Stimulated activated CD8-positive, alpha-beta memory T cell treated with anti-CD3 and anti-CD28 coated beads, Interleukin-7, amount 100 ng/mL, for 24 hours (primary cell): ENCODE results near the gene SMAD3.

ENCODE experiments used
- DNase-seq: peaks from one replicate; pipeline ENCODE4 v3.0.0-alpha.2; 2020; ENCODE audit warnings: low read depth

SMAD3 gene

DNA sequence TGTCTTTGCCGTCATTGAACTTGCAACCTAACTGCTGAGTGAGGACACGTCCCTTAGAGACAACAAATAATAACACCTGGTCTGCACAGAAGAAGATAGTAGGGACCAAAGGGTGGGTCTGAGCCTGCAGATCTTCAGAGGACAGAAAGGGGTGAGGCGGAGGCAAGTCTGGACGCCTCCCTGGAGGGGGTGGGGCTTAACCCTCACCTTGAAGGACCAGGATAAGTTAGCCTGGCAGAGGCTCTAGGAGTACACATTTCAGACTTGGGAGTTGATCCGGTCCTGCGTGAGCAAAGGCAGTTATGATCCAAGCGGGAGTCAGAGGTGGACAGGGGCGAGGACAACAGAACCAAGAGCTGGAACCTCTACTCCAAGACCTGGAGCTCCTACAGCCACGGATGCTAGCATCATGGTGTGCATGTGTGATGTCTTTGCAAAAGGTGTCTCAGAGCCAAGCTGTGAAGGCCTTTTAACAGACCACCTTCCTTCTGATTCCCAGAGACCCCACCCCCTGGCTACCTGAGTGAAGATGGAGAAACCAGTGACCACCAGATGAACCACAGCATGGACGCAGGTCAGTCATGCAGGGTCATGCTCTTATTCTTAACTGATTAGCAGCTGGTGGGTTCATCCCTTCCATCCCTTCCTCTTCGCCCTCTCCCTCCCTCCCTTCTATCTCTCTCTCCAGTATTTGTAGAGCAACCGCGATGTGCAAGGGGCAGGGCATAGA lies 101.0 kb downstream of the SMAD3 start:
- no peak for DNase-seq

DNA sequence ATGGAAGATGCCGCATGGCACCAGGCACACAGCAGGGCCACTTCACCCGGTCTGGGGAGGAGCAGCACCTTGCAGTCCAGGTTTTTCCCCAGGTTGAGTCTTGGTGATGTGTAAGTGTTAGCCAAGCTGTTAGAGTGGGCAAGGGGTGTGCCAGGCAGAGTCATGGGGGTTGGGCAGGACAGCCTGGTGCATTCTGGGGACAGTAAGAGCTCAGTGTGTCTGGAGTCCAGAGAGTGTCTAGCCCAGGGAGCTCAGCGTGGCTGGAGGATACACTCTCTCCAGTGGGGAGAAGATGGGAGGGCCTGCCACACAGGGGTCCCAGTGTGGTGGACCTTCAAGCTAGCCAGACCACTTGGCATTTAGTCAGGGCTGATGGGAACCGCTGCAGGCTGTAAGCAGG lies 101.7 kb downstream of the SMAD3 start:
- no peak for DNase-seq

- no peak for DNase-seq
Observed at GRCh38 chr15:67168694-67169093, 103.3 kb downstream of the SMAD3 start.

DNA sequence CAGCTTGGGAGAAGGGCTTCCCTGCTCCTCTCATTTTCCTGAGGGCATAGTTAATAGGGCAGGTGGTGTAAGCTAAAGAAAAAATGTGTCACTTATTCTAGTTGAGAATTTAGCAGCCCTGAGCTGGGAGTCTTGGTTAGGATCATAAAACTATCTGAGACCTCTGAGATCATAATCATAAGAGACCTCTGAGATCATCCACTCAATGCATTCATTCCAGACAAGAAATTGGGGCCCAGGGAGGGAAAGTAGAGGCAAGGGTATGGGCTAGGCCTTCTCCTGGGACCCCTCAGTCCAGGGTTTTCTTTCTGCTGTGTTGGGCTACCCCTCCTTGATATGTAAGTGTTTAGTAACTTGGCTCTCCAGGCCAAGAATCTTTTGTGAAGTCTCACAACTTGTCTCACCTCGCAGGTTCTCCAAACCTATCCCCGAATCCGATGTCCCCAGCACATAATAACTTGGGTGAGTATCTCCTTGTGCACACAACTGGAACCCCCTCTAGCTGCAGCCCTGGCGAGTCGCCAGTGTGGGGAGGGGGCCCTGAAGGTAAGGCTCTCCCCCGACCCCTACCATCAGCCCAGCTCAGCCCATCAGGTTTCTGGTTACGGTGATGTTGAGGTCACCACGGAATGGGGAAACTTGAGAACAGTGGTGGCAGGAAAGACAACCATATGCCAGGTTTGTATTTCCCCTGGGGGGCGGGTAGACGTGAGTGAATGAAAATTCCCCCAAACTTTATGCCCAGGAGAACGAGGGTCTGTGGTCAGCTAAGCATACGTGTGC lies 104.9 kb downstream of the SMAD3 start:
- no peak for DNase-seq

- DNase-seq: no peak
Observed at GRCh38 chr15:67171471-67171870, 106.1 kb downstream of the SMAD3 start.

DNA sequence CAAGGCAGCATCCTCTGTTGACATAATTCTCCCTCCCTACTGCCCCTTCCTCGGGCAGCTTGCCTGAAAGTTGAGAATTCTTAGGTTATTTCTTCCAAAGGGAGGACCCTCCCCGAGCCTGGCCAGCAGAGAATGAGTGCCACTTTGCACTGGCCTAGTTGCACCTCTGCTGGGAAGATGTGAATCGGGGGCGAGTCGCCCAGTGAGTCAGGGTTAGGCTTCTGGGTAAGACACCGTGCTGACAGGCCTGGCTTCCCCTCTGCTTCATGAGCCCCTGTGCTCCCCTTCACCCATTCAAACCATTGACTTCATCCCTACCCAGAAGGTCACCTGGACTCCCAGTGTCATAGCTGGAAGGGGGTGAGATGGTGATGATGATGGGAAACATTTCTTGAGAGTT lies 106.8 kb downstream of the SMAD3 start:
- DNase-seq: no peak

- no peak for DNase-seq
Observed at GRCh38 chr15:67173005-67173404, 107.6 kb downstream of the SMAD3 start.

GRCh38 chr15:67173786-67174185 lies 108.4 kb downstream of the SMAD3 start:
- DNase-seq: no peak

DNA sequence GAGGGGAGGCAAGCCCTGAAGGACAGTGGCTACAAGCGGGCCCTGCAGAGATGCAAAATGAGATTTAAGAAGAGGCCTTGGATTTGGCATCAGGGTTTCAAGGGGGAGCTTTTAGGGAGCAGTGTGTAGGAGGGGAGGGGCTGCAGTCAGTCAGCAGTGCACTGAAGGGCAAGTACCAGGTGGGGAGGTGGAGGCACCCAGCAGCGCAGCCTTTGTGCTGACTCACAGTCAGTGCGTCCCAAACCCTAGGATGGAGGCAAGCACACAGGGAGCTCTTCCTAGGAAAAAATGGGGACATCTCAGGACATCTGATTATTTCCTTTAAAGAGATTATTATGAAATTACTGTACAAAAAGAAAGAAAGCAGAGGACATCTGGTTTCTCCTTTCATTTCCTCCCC lies 109.0 kb downstream of the SMAD3 start:
- DNase-seq: no peak

DNA sequence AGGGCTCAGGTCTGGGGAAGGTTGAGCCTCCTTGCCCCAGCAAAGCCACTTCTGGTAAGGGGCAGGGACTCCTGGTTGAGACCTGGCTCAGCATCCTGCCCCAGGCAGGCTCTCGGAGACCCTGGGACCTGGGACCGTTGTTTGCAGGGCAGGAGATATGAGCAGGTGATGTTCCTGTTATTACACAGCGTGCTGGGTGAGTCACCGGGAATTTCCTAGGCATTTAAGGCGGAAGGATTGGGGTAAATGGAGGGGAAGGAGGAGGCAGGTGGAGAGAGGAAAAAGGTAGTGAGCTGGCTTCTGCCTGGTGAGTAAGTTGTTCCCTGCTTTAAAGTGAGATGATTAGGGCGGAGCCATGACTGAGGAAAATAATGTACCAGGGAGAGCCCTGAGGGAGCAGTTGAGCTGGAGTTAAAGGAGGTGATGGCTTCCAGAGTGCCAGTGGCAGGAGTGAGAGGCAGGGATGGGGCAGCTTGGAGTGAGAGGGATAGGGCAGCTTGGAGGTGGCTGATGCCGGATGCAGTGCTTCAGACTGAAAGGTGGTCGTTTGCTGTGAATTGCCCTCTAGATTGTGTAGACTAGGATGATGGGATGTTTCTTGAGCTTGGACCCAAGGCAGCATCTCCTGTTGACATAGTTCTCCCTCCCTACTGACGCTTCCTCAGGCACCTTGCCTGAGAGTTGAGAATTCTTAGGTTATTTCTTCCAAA lies 109.6 kb downstream of the SMAD3 start:
- DNase-seq: no peak

DNA sequence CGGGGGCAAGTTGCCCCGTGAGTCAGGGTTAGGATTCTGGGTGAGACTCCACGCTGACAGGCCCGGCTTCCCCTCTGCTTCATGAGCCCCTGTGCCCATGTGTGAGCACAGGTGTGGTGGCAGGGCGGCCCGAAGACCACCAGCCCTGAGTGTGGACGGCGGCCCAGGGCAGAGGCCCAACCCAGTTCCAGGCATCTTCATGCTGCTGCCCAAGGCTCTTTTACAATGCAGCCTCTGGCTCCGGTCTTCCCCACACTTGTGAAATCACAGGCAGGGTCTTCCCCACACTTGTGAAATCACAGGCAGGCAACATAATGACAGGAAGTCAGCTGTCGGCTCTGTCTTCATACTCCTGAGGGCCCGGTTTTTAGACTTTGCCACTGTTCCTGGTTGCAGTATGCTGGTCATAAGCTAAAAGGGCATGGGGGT lies 110.3 kb downstream of the SMAD3 start:
- DNase-seq: no peak

- no peak for DNase-seq
Observed at GRCh38 chr15:67176195-67176971, 111.0 kb downstream of the SMAD3 start.

DNA sequence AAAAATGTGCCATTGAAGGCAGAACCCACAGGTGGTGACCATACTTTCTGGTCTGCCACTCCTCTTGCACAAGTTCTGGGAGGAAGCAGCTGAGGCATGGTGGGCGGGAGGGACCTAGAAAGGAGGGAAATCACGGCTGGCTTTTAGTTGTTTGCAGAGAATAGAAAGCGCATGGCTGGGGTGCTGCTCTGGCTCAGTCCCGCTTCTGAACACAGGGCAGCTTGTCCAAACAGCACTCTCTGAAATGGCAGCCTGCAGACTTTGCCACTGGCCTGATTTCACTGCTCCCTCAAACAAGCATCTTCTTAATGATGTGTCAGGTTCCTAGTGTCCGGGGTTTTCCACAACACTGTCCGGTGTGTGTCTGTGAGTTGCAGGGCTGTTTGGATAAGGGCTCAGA lies 112.3 kb downstream of the SMAD3 start:
- no peak for DNase-seq

- no peak for DNase-seq
Observed at GRCh38 chr15:67178569-67179210, 113.3 kb downstream of the SMAD3 start.

DNA sequence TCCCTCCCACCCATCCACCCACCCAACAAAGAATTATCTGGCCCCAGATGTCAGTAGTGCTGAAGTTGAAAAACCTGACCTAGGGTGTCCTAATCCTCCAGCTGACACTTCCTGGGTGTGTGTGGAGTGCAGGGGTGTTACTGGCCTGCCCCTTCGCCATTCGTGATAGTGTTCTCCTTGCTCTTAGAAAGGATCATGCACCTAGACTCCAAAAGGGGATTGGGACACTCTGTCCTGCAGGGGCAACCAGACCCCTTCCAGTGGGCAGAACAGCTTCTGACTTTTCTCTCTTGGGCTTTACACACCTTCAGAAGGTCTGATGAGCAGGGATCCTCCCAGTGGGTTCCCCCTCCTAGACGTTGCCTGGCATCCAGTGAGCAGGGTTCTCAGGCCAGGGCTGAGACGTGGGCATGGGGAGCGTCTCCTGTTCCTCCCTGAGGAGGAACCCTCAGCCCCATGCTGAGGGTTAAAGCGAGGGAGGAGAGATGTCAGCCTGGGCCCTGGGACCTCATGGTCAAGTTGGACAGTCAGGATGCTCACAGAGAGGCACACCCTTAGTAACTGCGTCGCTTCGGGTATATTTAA lies 114.1 kb downstream of the SMAD3 start:
- DNase-seq: no peak

DNA sequence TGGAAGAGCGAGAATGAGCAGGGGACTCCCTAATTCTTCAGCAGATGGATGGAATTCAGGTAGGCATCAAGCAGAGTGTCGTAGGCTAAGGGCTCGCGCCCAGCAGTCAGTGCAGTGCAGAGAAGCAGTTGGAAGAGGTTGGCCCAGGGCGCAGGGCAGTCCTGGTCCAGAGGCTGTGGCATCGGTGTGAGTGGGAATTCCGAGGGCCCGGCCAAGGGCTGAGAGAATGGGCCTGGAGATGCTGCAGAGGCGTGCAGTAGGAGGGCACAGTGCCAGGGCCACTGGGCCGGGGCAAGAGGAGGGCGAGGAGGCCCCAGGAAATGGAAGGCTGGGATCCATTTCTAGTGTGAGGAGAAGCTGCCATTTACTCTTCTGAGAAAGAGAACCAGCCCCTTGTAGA lies 114.6 kb downstream of the SMAD3 start:
- no peak for DNase-seq

DNA sequence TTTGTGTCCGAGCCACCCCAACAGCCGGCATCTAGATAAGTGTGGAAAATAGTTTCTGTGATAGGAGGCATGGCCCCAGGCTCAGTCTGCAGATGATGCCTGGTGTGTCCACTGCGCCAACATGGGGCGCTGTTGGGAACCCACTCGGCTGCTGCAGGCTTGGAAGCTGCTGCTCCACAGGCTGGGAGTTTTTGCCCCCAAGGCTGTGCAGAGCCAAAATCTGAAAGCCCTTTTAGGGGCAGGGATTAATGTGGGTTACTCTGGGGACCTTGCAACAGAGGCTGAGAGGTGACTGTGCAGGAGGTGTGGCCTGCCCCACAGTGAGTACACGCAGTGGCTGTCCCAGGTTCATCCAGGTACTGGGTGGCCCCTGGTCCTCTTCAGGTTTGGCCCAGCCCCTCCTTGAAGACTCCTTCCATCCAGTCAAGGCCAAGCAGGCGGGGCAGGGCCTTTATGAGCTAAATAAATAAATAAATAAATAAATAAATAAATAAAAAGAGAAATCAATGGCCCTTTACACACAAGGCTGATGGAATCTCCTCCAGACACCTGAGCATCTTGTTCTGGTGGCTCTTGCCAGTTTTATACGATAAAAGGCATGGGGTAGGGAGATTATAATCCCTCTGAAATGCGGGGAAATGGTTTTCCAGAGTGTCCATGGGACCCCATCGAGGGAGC lies 115.3 kb downstream of the SMAD3 start:
- no peak for DNase-seq

DNA sequence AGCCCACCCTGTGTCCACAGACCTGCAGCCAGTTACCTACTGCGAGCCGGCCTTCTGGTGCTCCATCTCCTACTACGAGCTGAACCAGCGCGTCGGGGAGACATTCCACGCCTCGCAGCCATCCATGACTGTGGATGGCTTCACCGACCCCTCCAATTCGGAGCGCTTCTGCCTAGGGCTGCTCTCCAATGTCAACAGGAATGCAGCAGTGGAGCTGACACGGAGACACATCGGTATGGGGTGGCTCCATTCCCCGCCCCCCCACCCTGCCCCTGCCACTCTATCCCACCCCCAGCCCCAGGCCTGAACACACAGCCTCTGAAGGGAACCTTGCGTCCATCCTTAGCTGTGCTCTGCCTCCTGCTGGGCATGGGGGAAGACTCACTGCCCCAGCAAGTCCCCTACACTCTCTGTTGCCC lies 115.8 kb downstream of the SMAD3 start:
- DNase-seq: no peak

DNA sequence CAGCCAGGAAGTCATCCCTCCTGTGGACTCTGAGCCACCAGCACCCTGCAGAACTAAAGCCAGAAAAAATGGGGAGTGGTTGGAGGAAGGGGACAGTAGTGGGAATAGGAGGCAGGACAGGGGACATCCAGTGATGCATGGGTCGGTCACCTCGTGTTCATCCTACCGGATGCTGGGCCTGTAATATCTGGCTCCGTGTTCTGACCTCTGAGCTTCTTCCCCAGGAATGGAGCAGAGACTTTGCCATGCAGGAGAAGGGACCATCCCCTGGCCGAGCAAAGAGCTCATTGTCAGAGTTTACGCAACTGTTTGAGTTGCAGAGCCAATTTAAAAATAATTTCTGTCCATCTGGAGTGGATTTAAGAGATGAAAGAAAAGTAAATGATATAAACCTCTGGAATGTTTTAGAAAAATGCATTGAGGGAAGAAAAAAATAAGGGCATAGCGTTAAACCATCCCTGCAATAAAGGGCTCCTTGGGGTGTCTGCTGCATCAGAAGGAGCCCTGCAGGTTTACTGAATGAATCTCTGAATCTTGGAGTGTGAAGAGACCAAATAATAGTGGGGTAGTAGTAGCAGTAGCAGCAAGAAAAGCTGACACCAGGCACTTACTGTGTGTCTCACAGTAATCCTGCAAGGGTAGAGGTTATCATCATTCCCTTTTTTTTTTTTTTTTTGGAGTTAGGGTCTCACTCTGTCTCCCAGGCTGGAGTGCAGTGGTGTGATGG lies 118.2 kb downstream of the SMAD3 start:
- no peak for DNase-seq
